Lower leg skin (tissue), 3 donors: ENCODE data around the gene RNF149.

Source experiments
- POLR2A ChIP-seq, 2 donors: fragments of 450-650 bp; IDR thresholded peaks; one replicate each; pipeline ENCODE4 v1.6.1; 2016 to 2017; ENCODE audit warnings: antibody characterized with exemption in 2 of 2, mild to moderate bottlenecking in 1 of 2, moderate library complexity in 1 of 2
- TF ChIP-seq, protein P1 (sequence below), 3 donors: fragments of 450-650 bp; IDR thresholded peaks; one replicate each; pipeline ENCODE4 v1.5.1; 2016; ENCODE audit warnings: antibody characterized with exemption in 3 of 3, mild to moderate bottlenecking in 3 of 3, moderate library complexity in 2 of 3

DNA sequence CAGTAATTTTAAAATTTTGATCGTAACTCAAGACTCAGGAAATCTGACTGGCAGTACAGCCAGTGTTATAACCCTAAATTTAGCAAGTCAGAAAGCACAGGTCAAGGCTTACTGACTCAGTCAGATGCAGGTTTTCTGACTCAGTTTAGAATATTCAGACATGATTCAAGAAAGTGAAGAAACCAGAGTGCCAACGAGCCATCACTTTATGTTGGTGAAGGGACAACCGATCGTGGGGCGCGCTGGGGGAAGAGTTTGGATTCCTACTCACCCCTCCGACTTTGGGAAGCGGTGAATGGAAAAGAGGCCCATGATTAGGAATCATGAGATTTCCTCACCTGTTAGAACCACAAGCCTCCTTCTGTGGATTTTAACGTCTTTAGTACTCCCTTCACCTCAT, 998 bp downstream of the RNF149 start:
- TF ChIP-seq, protein P1, sequence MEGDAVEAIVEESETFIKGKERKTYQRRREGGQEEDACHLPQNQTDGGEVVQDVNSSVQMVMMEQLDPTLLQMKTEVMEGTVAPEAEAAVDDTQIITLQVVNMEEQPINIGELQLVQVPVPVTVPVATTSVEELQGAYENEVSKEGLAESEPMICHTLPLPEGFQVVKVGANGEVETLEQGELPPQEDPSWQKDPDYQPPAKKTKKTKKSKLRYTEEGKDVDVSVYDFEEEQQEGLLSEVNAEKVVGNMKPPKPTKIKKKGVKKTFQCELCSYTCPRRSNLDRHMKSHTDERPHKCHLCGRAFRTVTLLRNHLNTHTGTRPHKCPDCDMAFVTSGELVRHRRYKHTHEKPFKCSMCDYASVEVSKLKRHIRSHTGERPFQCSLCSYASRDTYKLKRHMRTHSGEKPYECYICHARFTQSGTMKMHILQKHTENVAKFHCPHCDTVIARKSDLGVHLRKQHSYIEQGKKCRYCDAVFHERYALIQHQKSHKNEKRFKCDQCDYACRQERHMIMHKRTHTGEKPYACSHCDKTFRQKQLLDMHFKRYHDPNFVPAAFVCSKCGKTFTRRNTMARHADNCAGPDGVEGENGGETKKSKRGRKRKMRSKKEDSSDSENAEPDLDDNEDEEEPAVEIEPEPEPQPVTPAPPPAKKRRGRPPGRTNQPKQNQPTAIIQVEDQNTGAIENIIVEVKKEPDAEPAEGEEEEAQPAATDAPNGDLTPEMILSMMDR (IDR thresholded peaks at IDR 0.05): no peak
- no peak for TF ChIP-seq POLR2A (IDR thresholded peaks at IDR 0.05)
